Colonic mucosa (tissue), 4 donors: ENCODE data around the gene CYB5D1. TPM values are rescaled to one million over a fixed set of nuclear protein-coding genes. Genes with fewer than 3 reads are reported as not detected.

Experiments used
- DNase-seq: peaks from one replicate; pipeline ENCODE4 v3.0.0-alpha.2; 2020
- H3K27ac ChIP-seq: fragments of 200-600 bp; one replicate; pipeline ENCODE4 v1.8.0; 2021
- H3K27me3 ChIP-seq: fragments of 200-600 bp; one replicate; pipeline ENCODE4 v1.8.0; 2021
- H3K36me3 ChIP-seq: fragments of 200-600 bp; one replicate; pipeline ENCODE4 v1.8.0; 2021
- H3K4me1 ChIP-seq: fragments of 200-600 bp; one replicate; pipeline ENCODE4 v1.8.0; 2021; ENCODE audit warnings: mild to moderate bottlenecking
- H3K4me3 ChIP-seq: fragments of 200-600 bp; one replicate; pipeline ENCODE4 v1.8.0; 2021
- H3K9ac ChIP-seq, 2 donors: one replicate each; pipeline ENCODE4 v1.7.0; 2013; ENCODE audit warnings: control low read depth in 2 of 2, low read depth in 2 of 2, low read length in 2 of 2
- H3K9me3 ChIP-seq: fragments of 200-600 bp; one replicate; pipeline ENCODE4 v1.8.0; 2021
- CTCF ChIP-seq: fragments of 200-600 bp; IDR thresholded peaks from one replicate; pipeline ENCODE4 v1.8.0; 2022; ENCODE audit warnings: antibody characterized with exemption, mild to moderate bottlenecking
- intact Hi-C: fragments of 100-400 bp; cut with DNase I; formaldehyde crosslinking; loops from one replicate; pipeline ENCODE4 v1.14.1; 2022
- total RNA-seq, 2 donors: library from RNA; stranded (reverse); fragmentation: NEBNext Ultra II Directional in 1 of 2; extraction: Animal tissue kit (Norgen Biotek cat#: 25700) in 1 of 2; gene quantifications; one replicate each; pipeline ENCODE4 v1.2.1, GENCODE V29; 2021
- donor health status: healthy.
- donor health status: DM: no; HTN: no; CAD: no.
- donor health status: DM: no; HTN: no; CAD: no.

Gene CYB5D1
- total RNA-seq, 2 donors from 2014 or later, result 9.4 to 18.2 TPM

- Histone ChIP-seq H3K27me3 (no peaks in the 10 kb centered on the region), H3K9me3 (no peaks in the 10 kb centered on the region), H3K9ac (peak overlapping the region; percentile 93 to 98), H3K4me1 (peaks cover 28% of the 10 kb centered on the region), H3K27ac (peak overlapping the region; percentile 100), H3K4me3 (peak overlapping the region; percentile 77), H3K36me3 (no peaks in the 10 kb centered on the region)
- peak; percentile 67 for TF ChIP-seq CTCF
- intact Hi-C loops, result loop anchor here (5.0 kb wide), 1 partner anchor 88 kb away; no protein-coding TSS in a partner anchor
- DNase-seq, result peak; percentile 98
These were observed 22.6 kb upstream of the CYB5D1 start for GRCh38 chr17:7834957-7835813.

GRCh38 chr17:7835814-7836595 is 21.8 kb upstream of the CYB5D1 start:
- H3K4me1 ChIP-seq, result peaks cover 36% of the 10 kb centered on the region
- H3K36me3 ChIP-seq, result no peaks in the 10 kb centered on the region
- no peaks in the 10 kb centered on the region for H3K9me3 ChIP-seq
- intact Hi-C loops, result no loop called here
- H3K4me3 ChIP-seq, result peak overlapping the region; percentile 77
- peak; percentile 85 for DNase-seq
- H3K27me3 ChIP-seq, result no peaks in the 10 kb centered on the region
- H3K9ac ChIP-seq, result peak overlapping the region; percentile 93 to 98
- H3K27ac ChIP-seq, result peak overlapping the region; percentile 100
- TF ChIP-seq CTCF, result no peak

DNA sequence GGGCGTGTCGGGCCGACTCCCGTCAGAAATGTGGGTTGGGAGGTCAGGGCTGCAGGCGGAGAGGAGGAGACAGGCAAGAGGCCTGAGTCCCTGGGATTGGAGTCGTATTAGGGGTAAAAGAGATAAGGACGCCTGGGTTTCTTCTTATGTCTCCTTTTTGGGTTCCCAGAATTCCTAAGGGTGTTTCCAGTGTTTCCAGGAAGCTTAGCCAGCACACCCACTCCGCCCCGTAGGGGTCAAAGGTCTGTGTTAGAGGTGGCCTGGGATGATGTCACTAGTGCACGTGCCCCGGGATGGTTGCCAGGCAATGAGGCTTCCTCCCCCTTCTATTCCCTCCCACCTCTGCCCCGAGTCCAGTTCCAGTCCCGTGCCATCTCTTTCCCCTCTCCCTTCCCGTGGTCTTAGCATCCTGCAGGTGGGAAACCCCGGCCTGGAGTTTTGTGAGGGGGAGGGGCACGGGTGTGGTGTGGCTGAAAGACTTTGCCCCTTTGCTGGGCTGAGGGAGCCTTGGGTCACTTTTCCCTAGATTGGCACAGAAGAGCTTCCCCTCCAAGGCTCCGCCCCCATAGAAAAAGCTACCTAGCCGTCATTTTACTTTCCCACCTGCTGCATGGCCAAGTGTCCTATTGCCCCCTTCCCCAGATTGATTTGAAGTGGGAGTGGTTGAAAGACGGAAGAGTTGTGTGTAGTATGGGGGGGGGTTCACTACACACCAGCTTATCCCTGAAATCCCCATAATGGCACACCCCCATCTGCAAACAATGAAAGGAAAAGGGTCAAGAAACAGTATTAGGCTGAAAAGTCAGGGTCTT is 21.0 kb upstream of the CYB5D1 start:
- Histone ChIP-seq H3K4me3 (peak overlapping the region; percentile 77), H3K9ac (peak overlapping the region; percentile 93 to 98)
- intact Hi-C loops, result no loop called here

DNA sequence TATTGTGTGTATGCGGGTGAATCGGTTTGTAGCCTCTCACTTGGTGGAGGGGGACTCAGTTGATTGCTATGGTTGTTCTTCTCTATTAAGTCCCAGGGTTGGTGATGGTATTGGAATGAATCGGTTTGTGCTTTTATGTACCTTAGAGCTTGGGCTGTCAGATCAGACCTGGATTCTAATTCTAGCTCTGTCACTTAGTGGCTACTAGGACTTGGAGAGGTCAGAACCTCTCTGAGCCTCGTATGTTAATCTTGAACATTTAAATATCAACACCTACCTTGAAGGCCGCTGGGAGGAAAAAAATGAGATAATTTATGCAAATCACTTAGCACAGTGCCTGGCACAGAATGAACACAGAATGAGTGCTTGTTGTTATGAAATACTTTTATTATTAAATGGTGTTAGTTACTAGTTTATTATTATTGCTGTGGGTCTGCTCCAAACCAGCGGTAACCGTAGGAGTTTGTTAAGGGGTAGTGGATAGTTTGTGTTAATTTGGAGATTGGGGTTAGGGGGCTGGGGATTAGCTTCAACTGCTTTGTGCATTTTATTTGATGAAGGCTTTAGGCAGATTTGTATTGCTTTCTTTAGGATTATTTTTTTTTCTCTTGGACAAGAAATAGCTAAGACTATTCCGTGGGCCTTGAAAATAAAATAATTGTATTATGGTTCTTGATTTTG is 20.3 kb upstream of the CYB5D1 start:
- intact Hi-C loops, result no loop called here
- TF ChIP-seq CTCF, result no peak
- no peak for DNase-seq
- Histone ChIP-seq H3K9ac (peak overlapping the region; percentile 38 to 98), H3K27me3 (no peaks in the 10 kb centered on the region), H3K27ac (peak overlapping the region; percentile 100), H3K4me3 (peak overlapping the region; percentile 77), H3K36me3 (no peaks in the 10 kb centered on the region), H3K9me3 (no peaks in the 10 kb centered on the region), H3K4me1 (peaks cover 38% of the 10 kb centered on the region)

More for the DNA sequence above, 21.0 kb upstream of the CYB5D1 start:
- no peak for TF ChIP-seq CTCF
- no peaks in the 10 kb centered on the region for H3K27me3 ChIP-seq
- H3K4me1 ChIP-seq, result peaks cover 38% of the 10 kb centered on the region
- H3K9me3 ChIP-seq, result no peaks in the 10 kb centered on the region
- H3K27ac ChIP-seq, result peak overlapping the region; percentile 100
- no peaks in the 10 kb centered on the region for H3K36me3 ChIP-seq
- DNase-seq, result peak; percentile 99
